HepG2 (cell line): Measurements from ENCODE around the gene COL5A1. TPM values are rescaled to one million over a fixed set of nuclear protein-coding genes. Genes with fewer than 3 reads are reported as not detected.

Source experiments
- ATAC-seq: fragments of 200-7000 bp; cut with Tn5 transposase; 3 replicates; pipeline ENCODE4 v1.9.1; 2020; ENCODE audit warnings: mild to moderate bottlenecking, moderate library complexity
- BruUV-seq: library from RNA; stranded (reverse); fragments of 400-500 nt; replicated peaks from 2 replicates; lab custom pipeline; 2021; lab: Mats Ljungman, UMichigan
- CTCF ChIA-PET: fragments of 300-600 bp; formaldehyde crosslinking; extraction: SDS; loops from one replicate; lab custom pipeline; 2021; ENCODE audit warnings: low total read pairs, inconsistent platforms, low intra/inter-chr PET ratio; lab: Yijun Ruan, JAX
- POLR2A ChIA-PET: fragments of 350-600 bp; sonication (Branson Sonifier 250); formaldehyde crosslinking; loops from one replicate; lab custom pipeline; 2020; ENCODE audit warnings: antibody characterized with exemption, inconsistent platforms; lab: Yijun Ruan, JAX
- DNase-seq: peaks from one replicate; pipeline ENCODE4 v3.0.0-alpha.2; 2015; ENCODE audit warnings: low spot score
- FAIRE-seq: peaks from 3 replicates; lab custom pipeline; 2011; peaks lifted over from hg19 to GRCh38; lab: Jason Lieb, UNC
- H2AFZ ChIP-seq: one replicate; pipeline ENCODE4 v1.6.1; 2011; ENCODE audit warnings: low read length, inconsistent platforms
- H3K27ac ChIP-seq: fragments of 300-600 bp; 3 replicates; pipeline ENCODE4 v1.8.0; 2011; ENCODE audit warnings: mixed run types, mild to moderate bottlenecking, mixed read lengths, low read length, inconsistent platforms; ENCODE audit not compliant: insufficient read depth; ENCODE audit errors: extremely low read length
- H3K27me3 ChIP-seq, 2 experiments: fragments of 200-600 bp in 1 of 2; 2 replicates in 1 of 2; 3 replicates in 1 of 2; pipeline versions ENCODE4 v1.6.0 to v1.8.0; 2011; ENCODE audit warnings: low read length in 2 of 2, mild to moderate bottlenecking in 2 of 2, moderate library complexity in 2 of 2, inconsistent platforms in 1 of 2; ENCODE audit not compliant: insufficient read depth in 2 of 2, control insufficient read depth in 1 of 2
- H3K36me3 ChIP-seq, 2 experiments: fragments of 200-600 bp in 1 of 2; replicated peaks in 1 of 2; 2 replicates in 1 of 2; 3 replicates in 1 of 2; pipeline versions ENCODE4 v1.5.1 to v1.8.0; 2011; ENCODE audit warnings: low read length in 2 of 2, inconsistent platforms in 1 of 2; ENCODE audit not compliant: insufficient read depth in 2 of 2, control insufficient read depth in 1 of 2
- H3K4me1 ChIP-seq: 2 replicates; pipeline ENCODE4 v1.5.1; 2012; ENCODE audit warnings: low read length, inconsistent platforms; ENCODE audit not compliant: insufficient read depth
- H3K4me2 ChIP-seq: 2 replicates; pipeline ENCODE4 v1.6.0; 2011; ENCODE audit warnings: low read depth, low read length, inconsistent platforms
- H3K4me3 ChIP-seq, 3 experiments: fragments of 200-600 bp in 1 of 3; sonication (generic), shearing (Covaris generic) in 1 of 3; replicated peaks in 1 of 3; 2 replicates each; pipeline ENCODE4 v1.5.1; 2011 to 2016; ENCODE audit warnings: low read length in 3 of 3, inconsistent platforms in 2 of 3, low read depth in 2 of 3, mild to moderate bottlenecking in 2 of 3, control low read depth in 1 of 3, mixed read lengths in 1 of 3; ENCODE audit not compliant: insufficient read depth in 1 of 3
- H3K79me2 ChIP-seq: one replicate; pipeline ENCODE4 v1.6.1; 2011; ENCODE audit warnings: low read length, inconsistent platforms; ENCODE audit not compliant: insufficient read depth
- H3K9ac ChIP-seq: 2 replicates; pipeline ENCODE4 v1.6.0; 2011; ENCODE audit warnings: mild to moderate bottlenecking, low read depth, low read length, inconsistent platforms; ENCODE audit not compliant: insufficient read depth
- H3K9me3 ChIP-seq: 2 replicates; pipeline ENCODE4 v1.5.1; 2012; ENCODE audit warnings: mild to moderate bottlenecking, low read length
- H4K20me1 ChIP-seq: 2 replicates; pipeline ENCODE4 v1.6.0; 2011; ENCODE audit warnings: inconsistent platforms, mild to moderate bottlenecking, low read length, moderate library complexity; ENCODE audit not compliant: insufficient read depth
- ARID2 ChIP-seq: sonication (generic); formaldehyde crosslinking; IDR thresholded peaks from 2 replicates; pipeline ENCODE4 v1.8.1; 2022; ENCODE audit warnings: mild to moderate bottlenecking, missing genetic modification reagents, borderline replicate concordance
- FOXA3 ChIP-seq: IDR thresholded peaks from 2 replicates; pipeline ENCODE4 v1.6.1; 2016; ENCODE audit warnings: missing genetic modification reagents, missing compliant biosample characterization
- HNF4G ChIP-seq, 2 experiments: sonication (generic) in 1 of 2; formaldehyde crosslinking in 1 of 2; IDR thresholded peaks; 2 replicates each; pipeline versions ENCODE4 v1.4.0 to v1.6.1; 2011 to 2020; ENCODE audit warnings: borderline replicate concordance in 2 of 2, low read depth in 2 of 2, mild to moderate bottlenecking in 2 of 2, low read length in 1 of 2, missing genetic modification reagents in 1 of 2, moderate library complexity in 1 of 2
- MTA1 ChIP-seq: sonication (generic); formaldehyde crosslinking; IDR thresholded peaks from 2 replicates; pipeline ENCODE4 v1.4.0; 2020; ENCODE audit warnings: missing genetic modification reagents, mild to moderate bottlenecking, borderline replicate concordance
- RFXAP ChIP-seq: sonication (generic); formaldehyde crosslinking; IDR thresholded peaks from 2 replicates; pipeline ENCODE4 v1.4.0; 2020; ENCODE audit warnings: missing genetic modification reagents, borderline replicate concordance
- RORA ChIP-seq: sonication (generic); formaldehyde crosslinking; IDR thresholded peaks from 2 replicates; pipeline ENCODE4 v1.5.0; 2020; ENCODE audit warnings: mild to moderate bottlenecking, missing genetic modification reagents, moderate library complexity
- SMC3 ChIP-seq: IDR thresholded peaks from 2 replicates; pipeline ENCODE4 v1.6.1; 2011; ENCODE audit warnings: low read length, improper control_type of control experiment
- SOX13 ChIP-seq, 3 experiments: fragments of 450-650 bp in 1 of 3; sonication (generic) in 1 of 3; formaldehyde crosslinking in 1 of 3; IDR thresholded peaks in 2 of 3; conservative IDR thresholded peaks in 1 of 3; 2 replicates each; pipeline versions ENCODE4 v1.5.0 to v1.6.1; 2016 to 2020; ENCODE audit warnings: antibody characterized with exemption in 1 of 3, mild to moderate bottlenecking in 1 of 3, missing compliant biosample characterization in 1 of 3, missing genetic modification reagents in 1 of 3, moderate library complexity in 1 of 3
- ZKSCAN5 ChIP-seq: sonication (generic); formaldehyde crosslinking; IDR thresholded peaks from 2 replicates; pipeline ENCODE4 v1.5.1; 2020; ENCODE audit warnings: mild to moderate bottlenecking, missing genetic modification reagents
- ZNF263 ChIP-seq: sonication (generic); formaldehyde crosslinking; IDR thresholded peaks from 2 replicates; pipeline ENCODE4 v1.4.0; 2020; ENCODE audit warnings: missing genetic modification reagents
- ZZZ3 ChIP-seq: sonication (generic); formaldehyde crosslinking; IDR thresholded peaks from 2 replicates; pipeline ENCODE4 v1.4.0; 2020; ENCODE audit warnings: missing genetic modification reagents, mild to moderate bottlenecking, borderline replicate concordance
- WGBS: methylation state at CpG from one replicate; pipeline ENCODE4 v1.1.6; 2017; ENCODE audit warnings: low lambda C conversion rate; 5-methylcytosine and 5-hydroxymethylcytosine counted together
- in situ Hi-C: cut with HindIII; loops from 2 replicates; pipeline ENCODE4 v1.10.0; 2017; ENCODE audit warnings: low pct_unique_long_range_greater_than_20kb; ENCODE audit not compliant: extremely low pct_ligation_motif_present
- intact Hi-C: fragments of 100-400 bp; cut with micrococcal nuclease; formaldehyde crosslinking; loops from one replicate; pipeline ENCODE4 v1.10.0; 2022; ENCODE audit not compliant: unreplicated experiment
- polyA plus RNA-seq, 8 experiments: library from polyadenylated mRNA; depleted of rRNA in 3 of 8; stranded (reverse) in 7 of 8; unstranded in 1 of 8; fragments of >200 nt; fragmentation: Illumina TruSeq in 4 of 8; extraction: Trizol in 4 of 8; gene quantifications; 2 replicates each; pipeline versions ENCODE4 v1.2.1 to v1.2.3, GENCODE V29; 2011 to 2016; ENCODE audit warnings: low read depth in 4 of 8, missing spikeins in 1 of 8, mixed read lengths in 1 of 8; ENCODE audit not compliant: insufficient read depth in 1 of 8
- total RNA-seq, 5 experiments: library from RNA; depleted of rRNA; stranded (reverse); fragments of >200 nt; fragmentation: Illumina TruSeq; extraction: Trizol; gene quantifications; 2 replicates each; pipeline ENCODE4 v1.2.3, GENCODE V29; 2016; ENCODE audit warnings: low read depth in 1 of 5
- TF ChIP-seq, protein P1 (sequence below): sonication (generic); formaldehyde crosslinking; conservative IDR thresholded peaks from 2 replicates; pipeline ENCODE4 v1.4.0; 2020; ENCODE audit warnings: missing genetic modification reagents
- TF ChIP-seq, protein P2 (sequence below): sonication (generic); formaldehyde crosslinking; conservative IDR thresholded peaks from 2 replicates; pipeline ENCODE4 v1.4.0; 2020; ENCODE audit warnings: missing genetic modification reagents

The COL5A1 gene
- total and polyA plus RNA-seq, 2 of the 13 experiments (the other 11 are each of a cell fraction or from before 2014, with no cell fraction given) = not detected

DNA sequence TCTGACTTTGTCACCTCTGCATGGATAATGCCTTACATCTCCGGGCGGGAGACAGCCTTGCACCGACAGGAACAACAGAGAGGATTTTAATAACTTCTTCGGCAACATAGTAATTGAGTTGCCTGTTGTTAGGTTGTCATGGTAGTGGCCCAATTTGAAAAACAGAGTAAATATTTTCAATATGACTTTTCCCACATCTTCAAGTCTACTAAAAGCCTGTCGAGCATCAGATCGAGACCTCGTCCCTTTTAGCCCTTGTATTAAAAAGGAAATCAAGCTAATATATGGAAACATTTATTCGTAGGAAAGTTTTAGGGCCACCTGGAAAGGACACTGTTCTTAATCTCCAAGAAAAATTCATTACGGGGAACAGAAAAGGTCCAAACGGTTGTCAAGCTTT is 168.2 kb downstream of the COL5A1 start:
- ATAC-seq (no peak), FAIRE-seq (no peak), DNase-seq (no peak)
- Histone ChIP-seq H3K27me3 (peaks cover 4 to 58% of the 10 kb centered on the region in 2 experiments; a peak in 3 of 5 replicates), H3K36me3 (no peaks in the 10 kb centered on the region), H3K4me2 (no peak overlapping the region), H3K79me2 (no peaks in the 10 kb centered on the region), H3K9me3 (no peaks in the 10 kb centered on the region), H3K27ac (no peak overlapping the region), H3K4me1 (no peaks in the 10 kb centered on the region), H2AFZ (no peak overlapping the region), H4K20me1 (no peaks in the 10 kb centered on the region), H3K9ac (no peak overlapping the region), H3K4me3 (no peak overlapping the region)
- BruUV-seq = no TSS peak
- ChIA-PET CTCF (no interaction called here), POLR2A (no interaction called here)
- in situ Hi-C loops (no loop called here), intact Hi-C loops (no loop called here)
- WGBS = 13% methylated on average over 10 of the region's 10 CpGs
- TF ChIP-seq ARID2 (CRISPR knock-in tag) (no peak), FOXA3 (CRISPR knock-in tag) (no peak), ZZZ3 (no peak), MTA1 (CRISPR knock-in tag) (no peak), RFXAP (CRISPR knock-in tag) (no peak), RORA (CRISPR knock-in tag) (no peak), SOX13 (IDR thresholded peaks at IDR 0.05) (no peak), SOX13 (CRISPR knock-in tag; conservative IDR thresholded peaks at IDR 0.05 in 1 of 2, IDR thresholded peaks at IDR 0.05 in 1 of 2) (no peak), ZKSCAN5 (CRISPR knock-in tag) (no peak), ZNF263 (CRISPR knock-in tag) (no peak), SMC3 (no peak), HNF4G (IDR thresholded peaks at IDR 0.05; ENCODE audit: borderline replicate concordance, low read depth, low read length) (no peak), HNF4G (CRISPR knock-in tag; IDR thresholded peaks at IDR 0.05; ENCODE audit: borderline replicate concordance, low read depth) (no peak)
- TF ChIP-seq, protein P1, sequence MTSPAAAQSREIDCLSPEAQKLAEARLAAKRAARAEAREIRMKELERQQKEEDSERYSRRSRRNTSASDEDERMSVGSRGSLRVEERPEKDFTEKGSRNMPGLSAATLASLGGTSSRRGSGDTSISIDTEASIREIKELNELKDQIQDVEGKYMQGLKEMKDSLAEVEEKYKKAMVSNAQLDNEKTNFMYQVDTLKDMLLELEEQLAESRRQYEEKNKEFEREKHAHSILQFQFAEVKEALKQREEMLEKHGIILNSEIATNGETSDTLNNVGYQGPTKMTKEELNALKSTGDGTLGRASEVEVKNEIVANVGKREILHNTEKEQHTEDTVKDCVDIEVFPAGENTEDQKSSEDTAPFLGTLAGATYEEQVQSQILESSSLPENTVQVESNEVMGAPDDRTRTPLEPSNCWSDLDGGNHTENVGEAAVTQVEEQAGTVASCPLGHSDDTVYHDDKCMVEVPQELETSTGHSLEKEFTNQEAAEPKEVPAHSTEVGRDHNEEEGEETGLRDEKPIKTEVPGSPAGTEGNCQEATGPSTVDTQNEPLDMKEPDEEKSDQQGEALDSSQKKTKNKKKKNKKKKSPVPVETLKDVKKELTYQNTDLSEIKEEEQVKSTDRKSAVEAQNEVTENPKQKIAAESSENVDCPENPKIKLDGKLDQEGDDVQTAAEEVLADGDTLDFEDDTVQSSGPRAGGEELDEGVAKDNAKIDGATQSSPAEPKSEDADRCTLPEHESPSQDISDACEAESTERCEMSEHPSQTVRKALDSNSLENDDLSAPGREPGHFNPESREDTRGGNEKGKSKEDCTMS (CRISPR knock-in tag) = no peak
- TF ChIP-seq, protein P2, sequence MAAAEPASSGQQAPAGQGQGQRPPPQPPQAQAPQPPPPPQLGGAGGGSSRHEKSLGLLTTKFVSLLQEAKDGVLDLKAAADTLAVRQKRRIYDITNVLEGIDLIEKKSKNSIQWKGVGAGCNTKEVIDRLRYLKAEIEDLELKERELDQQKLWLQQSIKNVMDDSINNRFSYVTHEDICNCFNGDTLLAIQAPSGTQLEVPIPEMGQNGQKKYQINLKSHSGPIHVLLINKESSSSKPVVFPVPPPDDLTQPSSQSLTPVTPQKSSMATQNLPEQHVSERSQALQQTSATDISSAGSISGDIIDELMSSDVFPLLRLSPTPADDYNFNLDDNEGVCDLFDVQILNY (CRISPR knock-in tag) = no peak
